Kidney (tissue), 14 donors: ENCODE measurements around the gene NXN. TPM values are rescaled to one million over a fixed set of nuclear protein-coding genes. Genes with fewer than 3 reads are reported as not detected.
"Not testable (repeated sequence)": the region's sequence is repeated elsewhere in the genome, so short reads cannot be mapped to it uniquely, and the experiment has no call there.

Source experiments
- DNase-seq, 5 donors: peaks; one replicate each; pipeline ENCODE4 v3.0.0-alpha.2; 2013 to 2020
- FAIRE-seq: peaks from 2 replicates; lab custom pipeline; 2012; peaks lifted over from hg19 to GRCh38; lab: Jason Lieb, UNC
- H3K27ac ChIP-seq, 2 donors: one replicate each; pipeline ENCODE4 v1.7.0; 2013; ENCODE audit warnings: low read depth in 2 of 2, low read length in 2 of 2, inconsistent platforms in 1 of 2
- H3K27me3 ChIP-seq: one replicate; pipeline ENCODE4 v1.7.1; 2013; ENCODE audit warnings: low read length, inconsistent platforms; ENCODE audit not compliant: control insufficient read depth, insufficient read depth
- H3K36me3 ChIP-seq, 3 donors: one replicate each; pipeline versions ENCODE4 v1.7.0 to v1.7.1; 2013; ENCODE audit warnings: low read length in 3 of 3, control low read depth in 1 of 3, inconsistent platforms in 1 of 3; ENCODE audit not compliant: insufficient read depth in 3 of 3, control insufficient read depth in 2 of 3
- H3K4me1 ChIP-seq, 3 donors: one replicate each; pipeline versions ENCODE4 v1.7.0 to v1.7.1; 2013; ENCODE audit warnings: low read length in 3 of 3, inconsistent platforms in 1 of 3, low read depth in 1 of 3; ENCODE audit not compliant: control insufficient read depth in 2 of 3, insufficient read depth in 2 of 3
- H3K4me3 ChIP-seq, 3 donors: one replicate each; pipeline versions ENCODE4 v1.7.0 to v1.8.1; 2013; ENCODE audit warnings: low read length in 3 of 3, control low read depth in 1 of 3, inconsistent platforms in 1 of 3
- H3K9ac ChIP-seq, 3 donors: one replicate each; pipeline versions ENCODE4 v1.7.0 to v1.7.1; 2013; ENCODE audit warnings: low read length in 3 of 3, control low read depth in 1 of 3, inconsistent platforms in 1 of 3
- H3K9me3 ChIP-seq, 3 donors: one replicate each; pipeline versions ENCODE4 v1.7.0 to v1.7.1; 2013; ENCODE audit warnings: low read length in 3 of 3, control low read depth in 1 of 3, inconsistent platforms in 1 of 3; ENCODE audit not compliant: control insufficient read depth in 2 of 3, insufficient read depth in 1 of 3
- intact Hi-C: fragments of 100-400 bp; cut with DNase I; formaldehyde crosslinking; loops from one replicate; pipeline ENCODE4 v1.11.1; 2022
- polyA plus RNA-seq: library from polyadenylated mRNA; stranded (reverse); fragments of 350-450 nt; fragmentation: Illumina TruSeq; extraction: RNeasy Lipid Tissue Mini Kit (QIAGEN cat#74804); gene quantifications from one replicate; pipeline ENCODE4 v1.2.3, GENCODE V29; 2014; ENCODE audit warnings: low read depth, low replicate concordance; ENCODE audit not compliant: insufficient read depth
- total RNA-seq: library from RNA; stranded (reverse); fragmentation: NEBNext Ultra II Directional; extraction: Animal tissue kit (Norgen Biotek cat#: 25700); gene quantifications from one replicate; pipeline ENCODE4 v1.2.1, GENCODE V29; 2021
- TF ChIP-seq, protein P1 (sequence below): IDR thresholded peaks from 3 replicates; pipeline ENCODE4 v1.5.1; 2012; ENCODE audit warnings: mild to moderate bottlenecking, moderate library complexity, borderline replicate concordance; ENCODE audit not compliant: insufficient read depth; ENCODE audit errors: extremely low read depth
- donor health status: control.
- donor health status: control.
- donor health status: control.
- donor health status: control.
- donor health status: control.
- donor health status: DM: yes; HTN: yes; CAD: no.
- donor health status: Normal renal cell carcinoma (clear cell type).

Gene NXN
- total and polyA plus RNA-seq, 2 donors from 2014 or later, result 10.2 to 26.8 TPM

DNA sequence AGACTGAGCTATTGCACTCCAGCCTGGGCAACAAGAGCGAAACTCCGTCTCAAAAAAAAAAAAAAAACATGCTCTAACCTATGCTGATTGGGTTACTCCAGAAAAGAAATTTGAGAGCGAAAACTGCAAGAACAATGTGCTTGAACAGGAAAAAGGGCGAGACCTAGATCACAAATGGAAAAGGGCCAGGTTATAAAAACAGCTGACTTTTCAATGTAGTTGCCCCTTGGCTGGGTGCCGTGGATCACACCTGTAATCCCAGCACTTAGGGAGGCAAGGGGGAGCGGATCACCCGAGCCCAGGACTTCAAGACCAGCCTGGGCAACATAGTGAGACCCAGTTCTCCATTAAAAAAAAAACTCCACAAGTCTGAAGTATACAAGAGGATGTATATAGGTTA lies 148.6 kb downstream of the NXN start:
- no peaks in the 10 kb centered on the region for H3K36me3 ChIP-seq
- H3K9me3 ChIP-seq, result no peaks in the 10 kb centered on the region
- intact Hi-C loops, result no loop called here
- no peak overlapping the region for H3K27ac ChIP-seq
- no peak overlapping the region for H3K9ac ChIP-seq
- H3K4me3 ChIP-seq, result no peak overlapping the region
- DNase-seq (no peak), FAIRE-seq (no peak)
- no peaks in the 10 kb centered on the region for H3K4me1 ChIP-seq
- TF ChIP-seq, protein P1, sequence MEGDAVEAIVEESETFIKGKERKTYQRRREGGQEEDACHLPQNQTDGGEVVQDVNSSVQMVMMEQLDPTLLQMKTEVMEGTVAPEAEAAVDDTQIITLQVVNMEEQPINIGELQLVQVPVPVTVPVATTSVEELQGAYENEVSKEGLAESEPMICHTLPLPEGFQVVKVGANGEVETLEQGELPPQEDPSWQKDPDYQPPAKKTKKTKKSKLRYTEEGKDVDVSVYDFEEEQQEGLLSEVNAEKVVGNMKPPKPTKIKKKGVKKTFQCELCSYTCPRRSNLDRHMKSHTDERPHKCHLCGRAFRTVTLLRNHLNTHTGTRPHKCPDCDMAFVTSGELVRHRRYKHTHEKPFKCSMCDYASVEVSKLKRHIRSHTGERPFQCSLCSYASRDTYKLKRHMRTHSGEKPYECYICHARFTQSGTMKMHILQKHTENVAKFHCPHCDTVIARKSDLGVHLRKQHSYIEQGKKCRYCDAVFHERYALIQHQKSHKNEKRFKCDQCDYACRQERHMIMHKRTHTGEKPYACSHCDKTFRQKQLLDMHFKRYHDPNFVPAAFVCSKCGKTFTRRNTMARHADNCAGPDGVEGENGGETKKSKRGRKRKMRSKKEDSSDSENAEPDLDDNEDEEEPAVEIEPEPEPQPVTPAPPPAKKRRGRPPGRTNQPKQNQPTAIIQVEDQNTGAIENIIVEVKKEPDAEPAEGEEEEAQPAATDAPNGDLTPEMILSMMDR, result no peak
- H3K27me3 ChIP-seq, result no peaks in the 10 kb centered on the region

DNA sequence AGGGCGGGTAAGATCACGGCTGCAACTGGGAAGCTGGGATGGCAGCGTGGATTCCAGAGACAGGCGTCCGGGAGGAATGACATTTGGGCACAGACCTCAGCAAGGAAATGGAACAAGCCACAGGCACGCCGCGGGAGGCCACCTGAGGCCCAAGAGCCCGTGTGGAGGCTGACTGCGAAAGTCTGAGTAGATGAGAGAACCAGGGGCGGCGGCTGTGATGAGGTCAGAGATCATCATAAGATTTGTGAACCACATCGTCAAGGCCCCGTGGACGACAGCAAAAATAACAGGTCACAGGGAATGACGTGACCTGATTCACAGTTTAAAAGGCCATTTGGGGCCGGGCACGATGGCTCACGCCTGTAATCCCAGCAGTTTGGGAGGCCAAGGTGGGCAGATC lies 149.2 kb downstream of the NXN start:
- TF ChIP-seq, protein P1, result no peak
- Histone ChIP-seq H3K9ac (no peak overlapping the region), H3K27ac (peak overlapping the region; percentile 11 to 23), H3K9me3 (no peaks in the 10 kb centered on the region), H3K4me1 (no peaks in the 10 kb centered on the region), H3K27me3 (no peaks in the 10 kb centered on the region), H3K4me3 (no peak overlapping the region), H3K36me3 (no peaks in the 10 kb centered on the region)
- no peak for FAIRE-seq
- DNase-seq, result no peak
- intact Hi-C loops, result no loop called here

DNA sequence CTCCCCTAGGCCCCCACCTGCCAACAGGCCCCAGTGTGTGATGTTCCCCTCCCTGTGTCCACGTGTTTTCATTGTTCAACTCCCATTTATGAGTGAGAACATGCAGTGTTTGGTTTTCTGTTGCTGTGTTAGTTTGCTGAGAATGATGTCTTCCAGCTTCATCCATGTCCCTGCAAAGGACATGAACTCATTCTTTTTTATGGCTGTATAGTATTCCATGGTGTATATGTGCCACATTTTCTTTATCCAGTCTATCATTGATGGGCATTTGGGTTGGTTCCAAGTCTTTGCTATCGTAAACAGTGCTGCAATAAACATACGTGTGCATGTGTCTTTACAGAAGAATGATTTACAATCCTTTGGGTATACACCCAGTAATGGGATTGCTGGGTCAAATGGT lies 150.0 kb downstream of the NXN start:
- H3K4me1 ChIP-seq, H3K36me3 ChIP-seq, H3K9ac ChIP-seq, H3K27me3 ChIP-seq, DNase-seq, intact Hi-C loops, H3K9me3 ChIP-seq, FAIRE-seq, H3K4me3 ChIP-seq: not testable (repeated sequence)
- H3K27ac ChIP-seq, result peak overlapping the region in 1 of 2 donors; percentile 11

DNA sequence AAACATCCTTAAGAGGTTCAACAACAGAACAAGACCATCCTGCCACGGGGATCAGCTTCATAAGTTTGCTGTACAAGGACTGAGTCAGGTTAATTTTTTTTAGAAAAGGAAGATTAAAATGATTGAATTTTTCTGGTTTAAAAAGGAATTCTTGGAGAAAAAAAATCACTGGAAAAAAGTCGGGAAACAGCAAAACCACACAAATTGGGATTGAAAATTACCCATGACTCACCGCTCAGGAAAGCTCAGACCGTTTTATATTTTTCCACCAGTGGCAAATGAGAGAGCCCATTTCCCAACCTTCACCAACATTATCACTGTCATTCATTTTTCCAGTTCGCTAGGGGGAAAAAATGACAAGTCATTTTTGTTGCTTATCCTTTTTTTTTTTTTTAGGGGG lies 150.8 kb downstream of the NXN start:
- no peak overlapping the region for H3K9ac ChIP-seq
- H3K4me1 ChIP-seq, result no peaks in the 10 kb centered on the region
- H3K9me3 ChIP-seq, result no peaks in the 10 kb centered on the region
- no peaks in the 10 kb centered on the region for H3K27me3 ChIP-seq
- TF ChIP-seq, protein P1, result no peak
- no peak overlapping the region for H3K4me3 ChIP-seq
- FAIRE-seq, result no peak
- H3K36me3 ChIP-seq, result no peaks in the 10 kb centered on the region
- DNase-seq, result no peak
- intact Hi-C loops, result no loop called here
- H3K27ac ChIP-seq, result no peak overlapping the region
